H1 (cell line): Measurements from ENCODE around the gene SEC31A. TPM values are rescaled to one million over a fixed set of nuclear protein-coding genes. Genes with fewer than 3 reads are reported as not detected.

Source experiments
- CTCF ChIA-PET: fragments of 300-600 bp; sonication (Branson Sonifier 250); formaldehyde crosslinking; loops from one replicate; lab custom pipeline; 2021; ENCODE audit not compliant: partially characterized antibody; lab: Charles Lee
- POLR2A ChIA-PET: fragments of 300-600 bp; sonication (Branson Sonifier 250); formaldehyde crosslinking; loops from one replicate; lab custom pipeline; 2021; ENCODE audit warnings: inconsistent platforms; ENCODE audit not compliant: partially characterized antibody; lab: Charles Lee
- DNase-seq, 2 experiments: peaks; one replicate each; pipeline versions ENCODE4 v3.0.0 to v3.0.0-alpha.2; 2010 to 2022; ENCODE audit warnings: low spot score in 2 of 2, low read depth in 1 of 2, mixed read lengths in 1 of 2
- FAIRE-seq: peaks from 2 replicates; lab custom pipeline; 2011; peaks lifted over from hg19 to GRCh38; lab: Jason Lieb, UNC
- H2AFZ ChIP-seq: 2 replicates; pipeline ENCODE4 v1.8.1; 2012; ENCODE audit warnings: low read length, inconsistent platforms
- H2AK5ac ChIP-seq: 2 replicates; pipeline ENCODE4 v1.6.1; 2013; ENCODE audit warnings: low read depth, low read length
- H2BK120ac ChIP-seq: replicated peaks from 2 replicates; pipeline ENCODE3; 2013; ENCODE audit warnings: low read depth, low read length, inconsistent platforms
- H2BK12ac ChIP-seq: 2 replicates; pipeline ENCODE4 v1.6.1; 2013; ENCODE audit warnings: low read depth, low read length
- H2BK15ac ChIP-seq: 2 replicates; pipeline ENCODE4 v1.6.1; 2013; ENCODE audit warnings: low read length
- H2BK20ac ChIP-seq: 2 replicates; pipeline ENCODE4 v1.6.1; 2013; ENCODE audit warnings: low read length
- H2BK5ac ChIP-seq: 2 replicates; pipeline ENCODE4 v1.6.1; 2013; ENCODE audit warnings: low read depth, low read length
- H3K14ac ChIP-seq: 2 replicates; pipeline ENCODE4 v1.6.1; 2013; ENCODE audit warnings: inconsistent platforms; ENCODE audit not compliant: insufficient read length
- H3K18ac ChIP-seq: 2 replicates; pipeline ENCODE4 v1.6.1; 2013; ENCODE audit warnings: low read length; ENCODE audit errors: extremely low read depth
- H3K23ac ChIP-seq: 2 replicates; pipeline ENCODE4 v1.6.1; 2013; ENCODE audit warnings: inconsistent platforms; ENCODE audit not compliant: insufficient read length
- H3K23me2 ChIP-seq: 2 replicates; pipeline ENCODE4 v1.6.1; 2013; ENCODE audit warnings: low read depth, low read length
- H3K27ac ChIP-seq: 2 replicates; pipeline ENCODE4 v1.6.1; 2011; ENCODE audit warnings: low read depth, low read length, inconsistent platforms
- H3K27me3 ChIP-seq, 4 experiments: replicated peaks in 1 of 4; 1 replicate in 1 of 4; 2 replicates in 3 of 4; pipeline versions ENCODE4 v1.6.1 to v1.8.1; 2011 to 2013; ENCODE audit warnings: low read length in 3 of 4, mild to moderate bottlenecking in 3 of 4, inconsistent platforms in 2 of 4, mixed read lengths in 2 of 4, moderate library complexity in 1 of 4; ENCODE audit not compliant: control insufficient read depth in 3 of 4, insufficient read depth in 3 of 4; ENCODE audit errors: extremely low read depth in 1 of 4
- H3K36me3 ChIP-seq, 4 experiments: 2 replicates each; pipeline versions ENCODE4 v1.6.1 to v1.8.1; 2011 to 2013; ENCODE audit warnings: mild to moderate bottlenecking in 4 of 4, low read length in 3 of 4, moderate library complexity in 2 of 4, control low read depth in 1 of 4, inconsistent platforms in 1 of 4; ENCODE audit not compliant: insufficient read depth in 4 of 4, control insufficient read depth in 2 of 4
- H3K4ac ChIP-seq: replicated peaks from 2 replicates; pipeline ENCODE3; 2013; ENCODE audit warnings: low read length, low read depth, mixed read lengths, inconsistent platforms; ENCODE audit not compliant: insufficient read length
- H3K4me1 ChIP-seq, 4 experiments: replicated peaks in 1 of 4; 1 replicate in 1 of 4; 2 replicates in 3 of 4; pipeline versions ENCODE4 v1.6.1 to v1.8.1; 2011 to 2013; ENCODE audit warnings: low read length in 3 of 4, inconsistent platforms in 2 of 4, mixed read lengths in 1 of 4; ENCODE audit not compliant: insufficient read depth in 4 of 4, control insufficient read depth in 3 of 4
- H3K4me2 ChIP-seq, 2 experiments: 2 replicates each; pipeline versions ENCODE4 v1.6.1 to v1.8.1; 2011 to 2013; ENCODE audit warnings: low read depth in 2 of 2, low read length in 2 of 2, control low read depth in 1 of 2, inconsistent platforms in 1 of 2, mild to moderate bottlenecking in 1 of 2; ENCODE audit not compliant: insufficient read depth in 1 of 2
- H3K4me3 ChIP-seq, 4 experiments: fragments of 200-600, 300-600 bp in 1 of 4; sonication (generic), shearing (Covaris generic), sonication (Bioruptor Twin) in 1 of 4; 2 replicates each; pipeline versions ENCODE4 v1.5.1 to v1.8.1; 2011 to 2016; ENCODE audit warnings: low read length in 4 of 4, low read depth in 3 of 4, control low read depth in 2 of 4, inconsistent platforms in 2 of 4, mild to moderate bottlenecking in 2 of 4, mixed read lengths in 1 of 4, moderate library complexity in 1 of 4; ENCODE audit not compliant: insufficient read depth in 2 of 4; ENCODE audit errors: extremely low read depth in 1 of 4
- H3K56ac ChIP-seq: replicated peaks from 2 replicates; pipeline ENCODE3; 2013; ENCODE audit warnings: low read depth, mild to moderate bottlenecking, mixed read lengths, low read length, inconsistent platforms; ENCODE audit not compliant: insufficient read length
- H3K79me1 ChIP-seq: 2 replicates; pipeline ENCODE4 v1.6.1; 2013; ENCODE audit warnings: low read depth, low read length, control low read depth
- H3K79me2 ChIP-seq, 2 experiments: 2 replicates each; pipeline versions ENCODE4 v1.6.1 to v1.8.1; 2012 to 2013; ENCODE audit warnings: low read length in 2 of 2, mild to moderate bottlenecking in 2 of 2, inconsistent platforms in 1 of 2; ENCODE audit not compliant: insufficient read depth in 2 of 2, control insufficient read depth in 1 of 2
- H3K9ac ChIP-seq, 4 experiments: replicated peaks in 1 of 4; 1 replicate in 1 of 4; 2 replicates in 3 of 4; pipeline versions ENCODE4 v1.6.1 to v1.8.1; 2011 to 2013; ENCODE audit warnings: low read depth in 3 of 4, low read length in 3 of 4, control low read depth in 2 of 4, mild to moderate bottlenecking in 2 of 4, moderate library complexity in 2 of 4, inconsistent platforms in 1 of 4; ENCODE audit errors: extremely low read depth in 1 of 4
- H3K9me3 ChIP-seq, 2 experiments: 2 replicates each; pipeline versions ENCODE4 v1.6.1 to v1.8.1; 2012 to 2013; ENCODE audit warnings: mild to moderate bottlenecking in 2 of 2, moderate library complexity in 2 of 2, control low read depth in 1 of 2, inconsistent platforms in 1 of 2, low read depth in 1 of 2, low read length in 1 of 2, mixed read lengths in 1 of 2; ENCODE audit not compliant: insufficient read depth in 2 of 2
- H4K20me1 ChIP-seq, 2 experiments: replicated peaks in 1 of 2; 2 replicates each; pipeline versions ENCODE3 to v1.8.1; 2011 to 2013; ENCODE audit warnings: inconsistent platforms in 2 of 2, low read length in 2 of 2, mild to moderate bottlenecking in 1 of 2; ENCODE audit not compliant: insufficient read depth in 2 of 2, control insufficient read depth in 1 of 2
- H4K5ac ChIP-seq: 2 replicates; pipeline ENCODE4 v1.6.1; 2013; ENCODE audit warnings: low read length, low read depth, mixed read lengths, inconsistent platforms; ENCODE audit not compliant: insufficient read length
- H4K8ac ChIP-seq: 2 replicates; pipeline ENCODE4 v1.8.0; 2013; ENCODE audit warnings: mild to moderate bottlenecking, moderate library complexity, low read length, inconsistent platforms; ENCODE audit not compliant: insufficient read depth; ENCODE audit errors: extremely low read depth
- H4K91ac ChIP-seq: replicated peaks from 2 replicates; pipeline ENCODE3; 2013; ENCODE audit warnings: low read length, mixed read lengths, inconsistent platforms; ENCODE audit not compliant: insufficient read length
- polyA plus RNA-seq, 7 experiments: library from polyadenylated mRNA; depleted of rRNA in 3 of 7; stranded (reverse) in 5 of 7; unstranded in 2 of 7; fragments of >200 nt in 5 of 7; fragments of 200-250 nt in 2 of 7; gene quantifications; 1 replicate in 5 of 7; 2 replicates in 1 of 7; 4 replicates in 1 of 7; pipeline versions ENCODE4 v1.2.1 to v1.2.3, GENCODE V29; 2011 to 2013; ENCODE audit warnings: missing spikeins in 2 of 7, mixed read lengths in 2 of 7
- total RNA-seq: library from RNA; stranded (reverse); fragmentation: NEBNext Ultra II Directional; extraction: Animal tissue kit (Norgen Biotek cat#: 25700); gene quantifications from 2 replicates; pipeline ENCODE4 v1.2.1, GENCODE V29; 2021
- TF ChIP-seq, protein P1 (sequence below): fragments of 300-600 bp; sonication (generic); IDR thresholded peaks from 2 replicates; pipeline ENCODE4 v1.7.1; 2012; ENCODE audit warnings: low read length, moderate library complexity, mild to moderate bottlenecking, inconsistent platforms; ENCODE audit not compliant: insufficient replicate concordance

Gene SEC31A
- total and polyA plus RNA-seq, 2 of the 8 experiments (the other 6 are each of a cell fraction or from before 2014, with no cell fraction given) = 112 to 125 TPM

- H3K36me3 ChIP-seq = no peaks in the 10 kb centered on the region
- no peak for DNase-seq
- TF ChIP-seq, protein P1, sequence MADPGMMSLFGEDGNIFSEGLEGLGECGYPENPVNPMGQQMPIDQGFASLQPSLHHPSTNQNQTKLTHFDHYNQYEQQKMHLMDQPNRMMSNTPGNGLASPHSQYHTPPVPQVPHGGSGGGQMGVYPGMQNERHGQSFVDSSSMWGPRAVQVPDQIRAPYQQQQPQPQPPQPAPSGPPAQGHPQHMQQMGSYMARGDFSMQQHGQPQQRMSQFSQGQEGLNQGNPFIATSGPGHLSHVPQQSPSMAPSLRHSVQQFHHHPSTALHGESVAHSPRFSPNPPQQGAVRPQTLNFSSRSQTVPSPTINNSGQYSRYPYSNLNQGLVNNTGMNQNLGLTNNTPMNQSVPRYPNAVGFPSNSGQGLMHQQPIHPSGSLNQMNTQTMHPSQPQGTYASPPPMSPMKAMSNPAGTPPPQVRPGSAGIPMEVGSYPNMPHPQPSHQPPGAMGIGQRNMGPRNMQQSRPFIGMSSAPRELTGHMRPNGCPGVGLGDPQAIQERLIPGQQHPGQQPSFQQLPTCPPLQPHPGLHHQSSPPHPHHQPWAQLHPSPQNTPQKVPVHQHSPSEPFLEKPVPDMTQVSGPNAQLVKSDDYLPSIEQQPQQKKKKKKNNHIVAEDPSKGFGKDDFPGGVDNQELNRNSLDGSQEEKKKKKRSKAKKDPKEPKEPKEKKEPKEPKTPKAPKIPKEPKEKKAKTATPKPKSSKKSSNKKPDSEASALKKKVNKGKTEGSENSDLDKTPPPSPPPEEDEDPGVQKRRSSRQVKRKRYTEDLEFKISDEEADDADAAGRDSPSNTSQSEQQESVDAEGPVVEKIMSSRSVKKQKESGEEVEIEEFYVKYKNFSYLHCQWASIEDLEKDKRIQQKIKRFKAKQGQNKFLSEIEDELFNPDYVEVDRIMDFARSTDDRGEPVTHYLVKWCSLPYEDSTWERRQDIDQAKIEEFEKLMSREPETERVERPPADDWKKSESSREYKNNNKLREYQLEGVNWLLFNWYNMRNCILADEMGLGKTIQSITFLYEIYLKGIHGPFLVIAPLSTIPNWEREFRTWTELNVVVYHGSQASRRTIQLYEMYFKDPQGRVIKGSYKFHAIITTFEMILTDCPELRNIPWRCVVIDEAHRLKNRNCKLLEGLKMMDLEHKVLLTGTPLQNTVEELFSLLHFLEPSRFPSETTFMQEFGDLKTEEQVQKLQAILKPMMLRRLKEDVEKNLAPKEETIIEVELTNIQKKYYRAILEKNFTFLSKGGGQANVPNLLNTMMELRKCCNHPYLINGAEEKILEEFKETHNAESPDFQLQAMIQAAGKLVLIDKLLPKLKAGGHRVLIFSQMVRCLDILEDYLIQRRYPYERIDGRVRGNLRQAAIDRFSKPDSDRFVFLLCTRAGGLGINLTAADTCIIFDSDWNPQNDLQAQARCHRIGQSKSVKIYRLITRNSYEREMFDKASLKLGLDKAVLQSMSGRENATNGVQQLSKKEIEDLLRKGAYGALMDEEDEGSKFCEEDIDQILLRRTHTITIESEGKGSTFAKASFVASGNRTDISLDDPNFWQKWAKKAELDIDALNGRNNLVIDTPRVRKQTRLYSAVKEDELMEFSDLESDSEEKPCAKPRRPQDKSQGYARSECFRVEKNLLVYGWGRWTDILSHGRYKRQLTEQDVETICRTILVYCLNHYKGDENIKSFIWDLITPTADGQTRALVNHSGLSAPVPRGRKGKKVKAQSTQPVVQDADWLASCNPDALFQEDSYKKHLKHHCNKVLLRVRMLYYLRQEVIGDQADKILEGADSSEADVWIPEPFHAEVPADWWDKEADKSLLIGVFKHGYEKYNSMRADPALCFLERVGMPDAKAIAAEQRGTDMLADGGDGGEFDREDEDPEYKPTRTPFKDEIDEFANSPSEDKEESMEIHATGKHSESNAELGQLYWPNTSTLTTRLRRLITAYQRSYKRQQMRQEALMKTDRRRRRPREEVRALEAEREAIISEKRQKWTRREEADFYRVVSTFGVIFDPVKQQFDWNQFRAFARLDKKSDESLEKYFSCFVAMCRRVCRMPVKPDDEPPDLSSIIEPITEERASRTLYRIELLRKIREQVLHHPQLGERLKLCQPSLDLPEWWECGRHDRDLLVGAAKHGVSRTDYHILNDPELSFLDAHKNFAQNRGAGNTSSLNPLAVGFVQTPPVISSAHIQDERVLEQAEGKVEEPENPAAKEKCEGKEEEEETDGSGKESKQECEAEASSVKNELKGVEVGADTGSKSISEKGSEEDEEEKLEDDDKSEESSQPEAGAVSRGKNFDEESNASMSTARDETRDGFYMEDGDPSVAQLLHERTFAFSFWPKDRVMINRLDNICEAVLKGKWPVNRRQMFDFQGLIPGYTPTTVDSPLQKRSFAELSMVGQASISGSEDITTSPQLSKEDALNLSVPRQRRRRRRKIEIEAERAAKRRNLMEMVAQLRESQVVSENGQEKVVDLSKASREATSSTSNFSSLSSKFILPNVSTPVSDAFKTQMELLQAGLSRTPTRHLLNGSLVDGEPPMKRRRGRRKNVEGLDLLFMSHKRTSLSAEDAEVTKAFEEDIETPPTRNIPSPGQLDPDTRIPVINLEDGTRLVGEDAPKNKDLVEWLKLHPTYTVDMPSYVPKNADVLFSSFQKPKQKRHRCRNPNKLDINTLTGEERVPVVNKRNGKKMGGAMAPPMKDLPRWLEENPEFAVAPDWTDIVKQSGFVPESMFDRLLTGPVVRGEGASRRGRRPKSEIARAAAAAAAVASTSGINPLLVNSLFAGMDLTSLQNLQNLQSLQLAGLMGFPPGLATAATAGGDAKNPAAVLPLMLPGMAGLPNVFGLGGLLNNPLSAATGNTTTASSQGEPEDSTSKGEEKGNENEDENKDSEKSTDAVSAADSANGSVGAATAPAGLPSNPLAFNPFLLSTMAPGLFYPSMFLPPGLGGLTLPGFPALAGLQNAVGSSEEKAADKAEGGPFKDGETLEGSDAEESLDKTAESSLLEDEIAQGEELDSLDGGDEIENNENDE = no peak
Measured at GRCh38 chr4:82809619-82810018, 81.3 kb downstream of the SEC31A start.

More at GRCh38 chr4:82809619-82810018, 81.3 kb downstream of the SEC31A start:
- no peaks in the 10 kb centered on the region for H3K23me2 ChIP-seq
- no peaks in the 10 kb centered on the region for H3K79me1 ChIP-seq
- no peak overlapping the region for H4K91ac ChIP-seq
- no peak overlapping the region for H3K27ac ChIP-seq
- CTCF ChIA-PET = no interaction called here
- H3K4me2 ChIP-seq = no peak overlapping the region
- no peaks in the 10 kb centered on the region; a peak in 1 of 4 replicates for H3K9me3 ChIP-seq
- no peak overlapping the region for H3K14ac ChIP-seq
- no peak overlapping the region for H3K56ac ChIP-seq
- no peak overlapping the region for H3K4ac ChIP-seq
- H3K27me3 ChIP-seq = peaks cover 17 to 55% (median 50%) of the 10 kb centered on the region in 4 experiments
- no peaks in the 10 kb centered on the region for H3K79me2 ChIP-seq
- peaks cover 1 to 2% of the 10 kb centered on the region in 2 experiments for H4K20me1 ChIP-seq
- H2AFZ ChIP-seq = no peak overlapping the region
- no peak overlapping the region for H4K5ac ChIP-seq
- no peak overlapping the region for H2BK15ac ChIP-seq
- no peak overlapping the region for H2BK5ac ChIP-seq
- no peak overlapping the region for H2BK12ac ChIP-seq
- H3K18ac ChIP-seq = no peak overlapping the region
- peaks cover 0 to 2% (median 0%) of the 10 kb centered on the region in 4 experiments; a peak in 2 of 7 replicates for H3K4me1 ChIP-seq
- no peak for FAIRE-seq
- POLR2A ChIA-PET = interaction anchor here (1.3 kb wide), 1 partner anchor 11 kb away, joined by 4 read pairs; the partner anchor contains the start of gene SCD5
- H3K9ac ChIP-seq = no peak overlapping the region
- no peak overlapping the region for H3K4me3 ChIP-seq
- no peak overlapping the region for H3K23ac ChIP-seq
- H2BK20ac ChIP-seq = no peak overlapping the region
- H4K8ac ChIP-seq = no peak overlapping the region
- H2BK120ac ChIP-seq = no peak overlapping the region
- no peak overlapping the region for H2AK5ac ChIP-seq
